HG02678 (cell line): ENCODE results near the gene UMAD1.

Source experiments
- ATAC-seq: cut with Tn5 transposase; IDR thresholded peaks from one replicate; pipeline ENCODE4 v1.9.1; 2021; ENCODE audit warnings: mild to moderate bottlenecking, moderate library complexity; ENCODE audit not compliant: unreplicated experiment

Gene UMAD1

DNA sequence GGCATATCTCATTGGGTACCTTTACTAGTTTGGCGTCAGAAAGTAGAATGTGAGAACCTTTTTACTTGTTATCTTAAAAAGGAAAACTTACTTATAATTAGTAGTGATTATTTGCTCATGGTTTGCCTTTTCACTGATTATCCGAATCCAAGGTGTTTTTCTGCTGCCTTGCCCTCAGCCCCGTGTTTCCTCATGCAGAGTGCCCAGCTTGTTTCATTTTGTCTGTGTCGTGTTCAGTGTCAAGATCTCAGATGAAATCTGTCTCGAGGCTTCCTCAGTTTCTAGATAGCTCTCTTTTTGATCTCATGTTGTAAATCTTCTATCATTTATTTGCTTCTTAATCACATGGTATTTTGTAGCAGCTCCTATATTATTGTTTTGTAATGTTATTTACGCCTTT, 47.8 kb downstream of the UMAD1 start:
- ATAC-seq, result no peak

DNA sequence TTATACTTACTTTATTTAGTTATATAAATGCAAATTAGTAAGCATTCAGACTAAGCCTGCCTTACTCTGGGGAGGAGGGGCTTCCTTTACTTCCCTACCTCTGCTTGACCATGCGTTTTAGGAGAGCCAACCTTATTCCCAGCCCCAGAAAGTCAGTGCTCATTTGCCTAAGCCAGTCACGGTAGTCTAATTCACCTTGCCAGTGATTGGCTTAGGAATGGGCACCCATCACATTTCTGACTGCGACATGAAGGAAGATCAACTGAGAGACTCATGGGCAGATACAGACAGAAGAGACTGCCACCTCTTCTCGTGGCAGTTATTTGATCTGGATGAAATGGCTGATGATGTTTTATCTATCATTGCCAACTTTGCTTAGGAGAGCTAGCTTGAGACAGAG, 48.4 kb downstream of the UMAD1 start:
- ATAC-seq, result no peak

DNA sequence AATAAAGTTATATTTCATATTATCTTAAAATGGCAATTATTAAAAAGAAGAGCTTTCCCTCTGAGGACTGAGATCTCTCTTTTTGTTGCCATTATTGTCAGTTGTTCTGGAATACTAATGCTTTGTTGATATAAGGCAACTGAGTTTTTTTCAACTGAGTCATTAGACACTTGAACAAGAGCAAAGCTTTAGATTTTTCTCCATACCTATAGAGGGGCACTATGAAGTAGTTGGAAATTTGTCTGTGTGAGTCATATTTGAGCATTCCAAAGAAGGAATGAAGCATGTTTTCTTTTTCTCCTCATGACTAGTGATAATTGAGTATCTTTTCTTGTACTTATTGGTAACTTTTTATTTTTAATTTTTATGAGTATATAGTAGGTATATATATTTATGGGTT, 53.3 kb downstream of the UMAD1 start:
- no peak for ATAC-seq

DNA sequence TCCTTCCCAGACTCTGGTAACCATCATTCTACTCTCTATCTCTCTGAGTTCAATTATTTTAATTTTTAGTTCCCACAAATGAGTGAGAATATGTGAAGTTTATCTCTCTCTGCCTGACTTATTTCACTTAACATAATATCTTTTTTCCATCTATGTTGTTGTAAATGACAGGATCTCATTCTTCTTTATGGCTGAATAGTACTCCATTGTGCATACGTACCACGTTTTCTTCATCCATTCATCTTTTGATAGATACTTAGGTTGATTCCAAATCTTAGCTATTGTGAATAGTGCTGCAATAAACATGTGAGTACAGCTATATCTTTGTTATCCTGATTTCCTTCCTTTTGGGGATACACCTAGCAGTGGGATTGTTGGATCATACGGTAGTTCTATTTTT, 54.0 kb downstream of the UMAD1 start:
- no peak for ATAC-seq

DNA sequence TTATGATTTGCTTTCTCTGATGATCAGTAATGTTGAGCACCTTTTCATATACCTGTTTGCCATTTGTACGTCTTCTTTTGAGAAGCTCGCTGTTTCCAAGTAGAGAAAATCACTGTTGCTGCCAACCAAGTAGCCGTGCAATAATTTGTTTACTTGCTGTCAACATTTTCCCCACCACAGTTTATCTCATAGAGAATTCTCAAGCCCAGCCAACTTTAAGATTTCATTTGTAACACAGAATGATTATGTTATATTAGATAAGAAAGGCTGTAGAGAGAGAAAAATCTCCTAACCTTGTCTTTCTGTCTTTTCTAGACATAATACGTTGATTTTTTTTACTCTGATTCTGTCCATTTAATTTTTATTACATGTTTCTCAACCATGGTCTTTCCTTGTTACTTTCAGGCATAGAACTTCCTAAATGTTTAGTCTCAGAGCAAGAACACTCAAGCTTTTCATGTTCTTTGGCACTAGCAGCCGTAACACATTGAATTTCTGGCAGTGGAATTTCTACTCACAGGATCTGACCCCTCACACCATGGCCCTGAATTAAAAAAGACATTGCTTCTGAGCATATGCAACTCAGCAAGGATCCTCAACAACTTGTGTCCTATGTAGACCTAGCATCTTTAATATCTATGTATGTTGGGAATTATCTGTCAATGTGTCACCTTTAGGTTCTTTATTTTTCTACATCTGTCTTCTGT, 54.7 kb downstream of the UMAD1 start:
- no peak for ATAC-seq

DNA sequence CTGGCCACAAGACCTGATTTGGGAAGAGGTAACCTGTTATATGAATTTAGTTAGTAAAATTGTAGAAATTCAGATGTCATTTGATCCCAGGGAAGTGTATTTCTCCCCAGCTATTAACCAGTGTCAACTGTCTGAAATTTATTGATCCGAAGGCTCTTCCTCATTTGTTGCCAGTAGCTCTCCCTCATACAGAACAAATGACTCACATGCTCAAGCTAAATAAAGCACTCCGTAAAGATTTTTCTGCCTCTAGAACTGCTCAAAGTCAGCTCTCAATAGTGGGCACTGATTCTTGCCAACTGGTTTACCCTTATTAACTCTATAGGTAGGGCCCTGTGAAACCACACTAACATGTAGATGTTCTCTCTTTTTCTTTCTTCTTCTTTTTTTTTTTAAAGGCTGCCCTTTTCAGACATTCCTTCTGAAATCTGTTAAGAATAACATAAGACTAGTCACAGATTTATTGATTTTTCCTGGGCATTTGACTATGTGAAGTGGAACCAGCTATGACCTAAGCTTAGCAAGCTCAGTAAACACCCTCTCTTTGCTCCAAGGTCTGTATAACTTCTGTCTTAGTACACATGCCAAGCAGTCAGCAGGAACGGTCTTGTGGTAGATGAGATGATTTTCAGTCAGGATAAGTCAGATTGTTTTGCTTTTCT, 56.0 kb downstream of the UMAD1 start:
- no peak for ATAC-seq

DNA sequence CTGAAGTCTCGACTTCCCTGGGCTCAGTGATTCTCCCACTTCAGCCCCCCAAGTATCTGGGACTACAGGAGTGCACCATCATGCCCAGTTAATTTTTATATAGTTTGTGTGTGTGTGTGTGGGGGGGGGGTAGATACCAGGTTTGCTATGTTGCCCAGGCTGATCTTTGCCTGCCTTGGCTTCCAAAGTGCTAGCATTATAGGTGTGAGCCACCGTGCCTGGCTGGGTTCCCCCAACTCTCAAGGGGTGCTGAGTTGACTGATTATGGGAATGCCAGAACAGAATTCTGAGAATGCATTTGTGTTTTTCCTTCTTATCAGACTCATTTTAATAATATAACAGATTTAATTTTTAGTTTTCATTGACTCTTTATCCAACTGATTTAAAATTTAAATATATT, 58.4 kb downstream of the UMAD1 start:
- no peak for ATAC-seq

DNA sequence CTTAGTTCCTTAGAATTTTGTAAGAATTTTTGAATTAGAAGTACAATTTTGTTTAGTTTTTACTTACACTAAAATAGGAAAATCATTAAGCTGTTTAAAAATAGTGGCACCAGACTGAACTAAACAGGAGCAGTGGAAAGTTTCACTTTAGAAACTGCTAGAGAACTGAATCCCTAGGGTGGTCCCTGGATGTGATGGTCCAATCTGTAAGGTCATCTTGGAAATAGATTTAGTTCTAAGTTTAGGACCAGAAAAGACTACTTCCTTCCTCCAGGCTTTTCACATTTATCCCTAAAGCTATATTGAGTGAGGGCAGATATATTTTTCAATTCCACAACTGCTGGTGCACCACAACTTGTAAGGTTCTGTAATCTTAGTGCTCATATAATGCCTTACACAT, 58.8 kb downstream of the UMAD1 start:
- no peak for ATAC-seq

DNA sequence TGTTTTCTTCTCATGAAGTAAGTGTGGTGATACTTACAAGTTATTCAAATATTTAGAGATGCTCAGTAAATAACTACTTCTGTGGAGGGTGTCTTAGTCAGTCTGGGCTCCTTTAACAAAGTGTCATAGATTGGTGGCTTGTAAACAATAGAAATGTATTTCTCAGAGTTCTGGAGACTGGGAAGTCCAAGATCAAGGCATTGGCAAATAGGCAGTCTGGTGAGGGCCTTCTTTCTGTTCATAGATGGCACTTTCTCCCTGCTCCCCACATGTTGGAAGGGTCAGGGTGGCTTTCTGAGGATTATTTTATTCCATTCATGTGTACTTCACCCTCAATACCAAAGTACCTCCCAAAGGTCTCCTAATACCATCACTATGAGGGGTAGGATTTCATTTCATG, 59.4 kb downstream of the UMAD1 start:
- no peak for ATAC-seq

DNA sequence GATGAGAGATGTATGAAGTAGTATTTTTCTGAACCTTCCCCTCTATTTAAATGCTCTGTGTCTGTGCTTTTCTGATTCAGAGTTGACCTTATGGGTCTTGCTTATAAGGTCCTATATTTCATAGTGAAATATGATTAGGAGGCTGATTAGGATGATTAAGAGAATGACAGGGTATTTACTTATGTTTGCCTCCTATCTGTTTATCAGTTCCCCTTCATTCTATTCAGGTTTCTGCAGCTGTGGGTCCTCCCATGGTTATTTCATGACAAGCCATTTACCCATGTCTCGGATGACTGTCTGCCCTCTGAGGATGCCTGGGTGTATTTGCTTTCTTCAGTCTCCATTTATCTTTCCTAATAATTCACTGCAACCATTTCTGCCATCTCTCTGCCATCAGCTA, 61.0 kb downstream of the UMAD1 start:
- ATAC-seq, result no peak

DNA sequence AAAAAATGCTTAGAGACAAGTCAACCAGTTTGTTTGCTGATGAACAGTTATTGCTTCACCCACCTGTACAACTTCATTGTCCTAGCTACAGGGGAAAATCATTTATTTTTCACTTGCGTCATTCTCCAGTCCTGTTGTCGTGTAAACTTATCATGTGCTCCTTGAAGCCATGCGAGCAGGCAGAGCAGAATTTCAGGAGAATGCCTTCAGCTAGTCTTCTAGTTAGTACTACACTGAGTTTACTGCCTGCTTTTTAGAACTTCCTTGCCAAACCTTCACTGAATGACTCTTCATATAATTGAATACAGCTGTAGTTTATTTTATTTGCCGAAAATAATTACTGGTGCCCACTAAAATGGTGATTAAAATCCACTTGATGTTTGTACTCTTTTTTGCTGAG, 62.3 kb downstream of the UMAD1 start:
- ATAC-seq, result no peak

DNA sequence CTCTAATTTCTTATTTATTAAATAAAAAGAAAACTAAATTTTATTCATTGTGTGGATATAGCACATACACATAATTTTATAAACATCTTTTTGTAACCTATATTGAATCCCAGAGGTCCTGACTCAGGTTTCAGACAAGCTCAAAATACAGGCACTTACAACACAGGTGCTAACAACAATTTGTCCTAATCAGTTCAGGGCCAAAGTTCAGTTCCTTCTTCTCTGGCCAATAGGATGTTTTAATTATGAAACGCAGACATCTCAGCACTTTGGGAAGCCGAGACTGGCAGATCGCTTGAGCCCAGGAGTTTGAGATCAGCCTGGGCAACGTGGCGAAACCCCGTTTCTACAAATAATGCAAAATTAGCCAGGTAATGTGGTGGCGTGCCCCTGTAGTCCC, 62.9 kb downstream of the UMAD1 start:
- no peak for ATAC-seq

DNA sequence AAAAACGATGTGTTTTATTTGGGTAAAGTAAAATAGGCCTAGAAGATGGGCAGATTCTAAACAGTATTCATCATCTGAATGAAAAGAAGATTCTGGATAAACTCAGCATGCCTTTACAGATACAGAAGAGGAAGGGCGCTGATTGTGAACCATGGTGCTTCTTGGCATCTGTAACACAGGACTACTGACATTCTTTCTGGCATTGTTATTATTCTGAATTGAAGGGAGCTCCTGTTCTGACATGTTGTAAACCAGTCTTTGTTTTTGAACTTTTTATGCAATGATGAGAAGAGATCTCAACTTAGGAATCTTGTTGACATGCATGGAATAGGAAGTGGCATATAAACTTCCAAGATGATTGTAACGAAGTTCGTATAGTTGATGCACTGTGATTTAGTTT, 64.3 kb downstream of the UMAD1 start:
- no peak for ATAC-seq

DNA sequence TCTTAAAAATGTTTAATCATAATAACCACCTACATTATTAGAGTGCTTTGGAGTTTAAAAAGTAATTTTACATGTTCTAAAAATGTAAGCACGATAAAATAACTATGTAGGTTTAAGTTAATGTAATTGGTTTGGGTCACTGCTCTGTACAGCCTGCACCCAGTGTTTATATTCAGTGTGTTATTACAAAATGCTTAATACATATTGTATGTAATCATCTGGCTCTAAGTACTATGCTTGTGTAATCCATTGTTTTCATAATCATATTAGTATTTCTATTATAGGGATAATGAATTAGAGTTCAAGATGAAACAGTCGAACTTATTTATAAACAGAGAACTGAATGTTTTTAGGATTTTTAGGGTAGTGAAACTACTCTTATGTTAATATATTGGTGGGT, 64.8 kb downstream of the UMAD1 start:
- ATAC-seq, result no peak

DNA sequence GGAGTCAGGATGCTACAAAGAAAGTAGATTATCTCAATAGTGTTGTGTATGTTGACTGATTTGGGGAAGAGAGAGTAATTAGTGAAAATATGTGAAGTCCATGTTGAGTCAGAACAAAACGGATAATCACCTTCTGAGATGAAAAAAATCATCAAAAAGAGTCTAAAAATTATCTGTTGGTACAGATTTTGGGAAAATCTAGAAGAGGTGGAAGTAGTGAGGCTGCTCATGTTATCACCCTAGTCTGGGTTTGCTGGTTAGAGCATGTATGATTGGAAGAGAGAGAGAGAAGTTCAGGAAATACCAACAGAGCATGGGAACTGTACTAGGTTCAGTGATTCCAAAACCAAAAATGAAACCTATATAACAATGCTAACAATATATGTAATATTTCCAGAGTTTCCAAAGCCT, 65.6 kb downstream of the UMAD1 start:
- peak; percentile 63 for ATAC-seq

DNA sequence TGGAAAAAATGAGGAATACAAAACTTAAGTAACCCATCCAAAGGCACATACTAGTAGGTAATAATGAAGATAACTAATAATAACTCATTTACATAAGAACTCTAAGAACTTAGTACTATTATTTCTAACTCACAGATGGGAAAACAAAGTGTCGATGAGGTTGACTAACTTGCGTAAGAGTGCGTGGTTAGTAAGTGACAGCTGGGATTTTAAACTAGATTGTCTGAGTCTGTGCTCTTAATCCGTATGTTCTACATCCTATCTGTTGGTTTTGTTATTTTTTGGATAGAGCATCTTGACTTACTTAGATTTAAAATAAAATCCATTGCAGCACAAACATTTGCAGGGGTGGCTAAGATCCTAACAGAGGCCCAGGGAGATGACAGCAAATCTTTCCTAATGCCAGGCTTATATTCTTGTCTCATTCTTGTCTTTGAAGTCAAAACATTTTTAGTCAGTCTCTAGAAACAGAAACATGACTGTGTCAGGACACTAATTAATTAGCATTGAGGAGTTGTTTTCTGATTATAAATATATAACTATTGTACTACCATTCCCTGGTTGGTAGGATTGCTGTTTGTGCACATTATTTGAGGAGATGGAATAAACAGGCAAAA, 66.1 kb downstream of the UMAD1 start:
- ATAC-seq, result peak; percentile 26

DNA sequence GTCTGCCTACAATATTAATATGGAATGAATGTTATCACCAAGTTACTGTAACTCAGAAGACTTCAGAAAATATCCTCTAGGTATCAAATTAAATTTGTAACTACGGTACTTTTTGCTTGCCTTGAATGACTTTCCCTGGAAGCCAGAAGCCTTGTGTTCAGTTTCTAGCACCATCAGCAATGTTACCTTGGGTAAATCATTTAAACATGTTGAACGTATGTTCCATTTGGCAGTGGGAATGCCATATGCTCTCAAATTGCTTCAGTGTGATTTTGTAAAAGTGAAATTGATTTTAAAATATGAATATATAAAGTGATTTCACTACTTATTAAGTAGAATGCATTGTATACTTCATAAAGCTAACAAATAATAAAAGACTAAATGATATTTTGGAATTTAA, 66.7 kb downstream of the UMAD1 start:
- ATAC-seq, result no peak

DNA sequence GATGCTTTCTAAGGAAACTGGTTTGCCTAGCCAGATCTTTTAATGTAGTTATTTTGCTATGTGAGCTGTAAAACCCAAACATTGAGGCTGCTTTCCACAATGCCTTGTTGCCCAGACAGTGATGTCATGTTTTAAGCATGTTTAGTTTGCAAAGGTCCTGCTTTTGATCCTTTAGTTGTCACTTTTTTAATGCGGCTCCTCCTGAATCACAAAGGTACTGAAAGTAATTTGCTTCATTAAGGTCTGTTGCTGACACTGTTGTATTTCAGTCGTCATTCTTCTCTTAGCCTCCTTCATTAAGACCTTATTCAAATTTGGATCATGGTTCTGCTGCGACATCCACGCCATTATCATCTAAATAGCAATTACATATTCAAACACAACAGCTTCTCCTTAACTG, 67.3 kb downstream of the UMAD1 start:
- ATAC-seq, result no peak

DNA sequence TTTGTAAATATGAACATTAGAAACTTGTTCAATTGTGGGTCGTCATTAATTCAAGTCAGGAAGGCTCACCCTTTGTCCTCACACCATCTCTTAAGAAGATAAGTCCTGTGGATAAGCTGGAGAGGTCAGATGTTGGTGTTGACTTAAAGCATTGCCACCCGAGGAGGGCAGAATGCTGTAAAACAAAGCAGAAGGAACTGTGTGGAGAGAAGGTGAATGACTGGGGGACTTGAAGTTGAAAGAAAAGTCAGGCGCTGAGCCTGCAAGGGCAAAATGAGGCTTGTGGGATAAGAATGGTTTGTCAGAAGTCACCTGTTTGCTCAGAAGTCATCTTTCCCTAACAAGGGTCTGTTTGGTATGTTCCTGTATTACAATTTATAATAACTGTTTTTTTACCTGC, 68.7 kb downstream of the UMAD1 start:
- no peak for ATAC-seq

DNA sequence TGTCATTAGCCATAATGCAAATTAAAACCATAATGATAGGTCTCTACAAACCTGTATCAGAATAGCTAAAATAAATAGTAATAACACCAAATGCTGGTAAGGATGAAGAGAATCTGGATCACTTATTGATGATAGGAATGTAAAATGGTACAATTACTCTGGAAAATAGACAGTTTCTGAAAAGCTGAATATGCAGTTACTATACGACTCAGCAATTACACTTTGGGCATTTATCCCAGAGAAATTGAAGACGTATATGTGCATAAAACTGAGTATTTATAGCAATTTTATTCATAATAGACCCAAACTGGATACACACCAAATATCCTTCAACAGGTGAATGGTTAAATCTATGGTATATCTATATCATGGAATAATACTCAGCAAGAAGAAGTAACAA, 69.9 kb downstream of the UMAD1 start:
- no peak for ATAC-seq

DNA sequence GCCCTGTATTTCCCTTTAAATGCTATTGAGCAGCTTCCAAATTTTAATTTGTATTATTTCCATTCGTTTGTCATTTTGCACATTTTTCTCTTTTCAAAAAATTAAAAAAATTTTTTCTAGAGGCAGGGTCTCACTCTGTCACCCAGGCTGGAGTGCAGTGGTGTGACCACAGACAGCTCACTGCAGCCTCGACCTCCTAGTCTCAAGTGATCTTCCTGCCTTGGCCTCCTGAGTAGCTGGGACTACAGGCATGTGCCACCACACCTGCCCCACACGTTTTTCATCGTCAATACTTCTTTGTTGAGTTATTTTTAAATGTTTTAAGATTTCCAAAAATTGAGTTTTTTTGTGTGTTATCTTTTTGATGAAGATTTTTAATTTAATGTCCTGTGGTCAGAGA, 73.2 kb downstream of the UMAD1 start:
- ATAC-seq, result no peak

DNA sequence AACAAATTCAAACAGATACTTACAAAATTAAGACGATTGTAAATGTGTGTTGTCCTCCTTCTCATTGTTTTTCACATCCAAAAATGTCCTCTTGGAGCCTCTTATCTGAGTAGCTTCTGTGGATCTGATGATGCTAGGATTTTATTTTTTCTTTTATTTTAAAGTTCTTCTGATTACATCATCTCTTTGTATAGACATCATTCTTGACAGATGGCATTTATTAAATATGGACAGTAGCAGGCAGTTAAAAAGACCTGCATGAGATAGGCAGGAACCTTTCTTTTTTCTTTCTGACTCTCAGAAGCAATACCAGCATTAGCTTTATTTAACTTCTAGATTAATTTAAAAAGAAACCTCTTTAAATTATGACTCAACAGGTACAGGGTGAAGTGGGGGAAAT, 77.9 kb downstream of the UMAD1 start, which contains the start of gene RPA3:
RPA3 (minus strand) TSS at position 116 of the 400 bp plus-strand sequence. CDS start 78,189 bp downstream, outside the sequence.
- ATAC-seq, result no peak
